Karpas-422 (cell line): Measurements from ENCODE around the gene TNNI3K. TPM values are rescaled to one million over a fixed set of nuclear protein-coding genes. Genes with fewer than 3 reads are reported as not detected.

Source experiments
- DNase-seq: peaks from one replicate; pipeline ENCODE4 v3.0.0-alpha.2; 2015
- H2AFZ ChIP-seq: fragments of 200-600 bp; sonication (generic); 2 replicates; pipeline ENCODE4 v1.6.1; 2014; ENCODE audit warnings: antibody characterized with exemption, low read length, mixed read lengths
- H3K27ac ChIP-seq: fragments of 200-600 bp; sonication (generic); 2 replicates; pipeline ENCODE4 v1.5.1; 2014; ENCODE audit warnings: mild to moderate bottlenecking, low read length, moderate library complexity
- H3K27me3 ChIP-seq: fragments of 200-600 bp; sonication (generic); 2 replicates; pipeline ENCODE4 v1.6.1; 2014; ENCODE audit warnings: low read length, mixed read lengths
- H3K36me3 ChIP-seq: fragments of 200-600 bp; sonication (generic); 2 replicates; pipeline ENCODE4 v1.6.1; 2014; ENCODE audit warnings: low read length, mixed read lengths; ENCODE audit not compliant: insufficient read depth
- H3K4me1 ChIP-seq: fragments of 200-600 bp; sonication (generic); 2 replicates; pipeline ENCODE4 v1.6.1; 2014; ENCODE audit warnings: mild to moderate bottlenecking, low read length, mixed read lengths
- H3K4me2 ChIP-seq: fragments of 200-600 bp; sonication (generic); 2 replicates; pipeline ENCODE4 v1.6.1; 2014; ENCODE audit warnings: low read length, low read depth, mild to moderate bottlenecking; ENCODE audit not compliant: poor library complexity, severe bottlenecking
- H3K4me3 ChIP-seq: fragments of 200-600 bp; sonication (generic); 2 replicates; pipeline ENCODE4 v1.5.1; 2014; ENCODE audit warnings: mild to moderate bottlenecking, antibody characterized with exemption, low read length, mixed read lengths
- H3K79me2 ChIP-seq: fragments of 200-600 bp; sonication (generic); 2 replicates; pipeline ENCODE4 v1.6.1; 2014; ENCODE audit warnings: mild to moderate bottlenecking, low read length, mixed read lengths
- H3K9ac ChIP-seq: fragments of 200-600 bp; sonication (generic); 2 replicates; pipeline ENCODE4 v1.6.0; 2014; ENCODE audit warnings: low read length
- H3K9me2 ChIP-seq: fragments of 200-600 bp; sonication (generic), shearing (Covaris generic); replicated peaks from 2 replicates; pipeline ENCODE4 v1.6.0; 2014; ENCODE audit warnings: mild to moderate bottlenecking, low read length, moderate library complexity; ENCODE audit not compliant: insufficient read depth
- H3K9me3 ChIP-seq: fragments of 300-700, 200-600 bp; sonication (generic); 2 replicates; pipeline ENCODE4 v1.6.1; 2014; ENCODE audit warnings: low read length, mixed read lengths
- H4K20me1 ChIP-seq: fragments of 200-600 bp; sonication (generic); 2 replicates; pipeline ENCODE4 v1.6.1; 2014; ENCODE audit warnings: mild to moderate bottlenecking, antibody characterized with exemption, low read length, low read depth; ENCODE audit not compliant: insufficient read depth
- total RNA-seq: library from RNA; depleted of rRNA; stranded (reverse); fragments of >200 nt; shearing (Covaris generic); gene quantifications from 2 replicates; pipeline ENCODE4 v1.2.3, GENCODE V29; 2014; ENCODE audit warnings: low replicate concordance

The TNNI3K gene
- total RNA-seq, 1 experiment from 2014 or later, result 0.48 TPM

GRCh38 chr1:74402873-74403272 is 167.7 kb downstream of the TNNI3K start:
- H3K4me3 ChIP-seq, result no peak overlapping the region

GRCh38 chr1:74403606-74404005 is 168.4 kb downstream of the TNNI3K start:
- no peaks in the 10 kb centered on the region for H3K9me3 ChIP-seq
- no peak for DNase-seq
- H3K27me3 ChIP-seq, result no peaks in the 10 kb centered on the region
- no peaks in the 10 kb centered on the region for H3K4me1 ChIP-seq
- H3K9ac ChIP-seq, result no peak overlapping the region
- H2AFZ ChIP-seq, result no peak overlapping the region
- no peaks in the 10 kb centered on the region for H3K79me2 ChIP-seq
- no peaks in the 10 kb centered on the region for H3K9me2 ChIP-seq
- no peak overlapping the region for H3K27ac ChIP-seq
- H3K36me3 ChIP-seq, result no peaks in the 10 kb centered on the region
- no peak overlapping the region for H3K4me3 ChIP-seq
- no peaks in the 10 kb centered on the region for H4K20me1 ChIP-seq
- H3K4me2 ChIP-seq, result no peak overlapping the region

More at GRCh38 chr1:74402873-74403272, 167.7 kb downstream of the TNNI3K start:
- Histone ChIP-seq H3K4me1 (no peaks in the 10 kb centered on the region), H3K9me3 (no peaks in the 10 kb centered on the region), H3K27me3 (no peaks in the 10 kb centered on the region), H3K9ac (no peak overlapping the region), H3K36me3 (no peaks in the 10 kb centered on the region), H3K27ac (no peak overlapping the region), H2AFZ (no peak overlapping the region), H3K4me2 (no peak overlapping the region), H3K9me2 (no peaks in the 10 kb centered on the region), H3K79me2 (no peaks in the 10 kb centered on the region), H4K20me1 (no peaks in the 10 kb centered on the region)
- no peak for DNase-seq

GRCh38 chr1:74406759-74407158 is 171.6 kb downstream of the TNNI3K start:
- Histone ChIP-seq H3K79me2 (no peaks in the 10 kb centered on the region), H3K4me1 (no peaks in the 10 kb centered on the region), H3K9me3 (no peaks in the 10 kb centered on the region), H4K20me1 (no peaks in the 10 kb centered on the region), H3K4me3 (no peak overlapping the region), H3K9ac (no peak overlapping the region), H3K27ac (no peak overlapping the region), H2AFZ (no peak overlapping the region), H3K4me2 (no peak overlapping the region), H3K9me2 (no peaks in the 10 kb centered on the region), H3K36me3 (no peaks in the 10 kb centered on the region), H3K27me3 (no peaks in the 10 kb centered on the region)
- no peak for DNase-seq

- no peak overlapping the region for H3K4me2 ChIP-seq
- DNase-seq, result no peak
- H3K4me3 ChIP-seq, result no peak overlapping the region
- H3K4me1 ChIP-seq, result no peaks in the 10 kb centered on the region
- no peaks in the 10 kb centered on the region for H3K9me3 ChIP-seq
- no peaks in the 10 kb centered on the region for H3K9me2 ChIP-seq
- no peaks in the 10 kb centered on the region for H3K36me3 ChIP-seq
- H2AFZ ChIP-seq, result no peak overlapping the region
- H3K27me3 ChIP-seq, result no peaks in the 10 kb centered on the region
- H4K20me1 ChIP-seq, result no peaks in the 10 kb centered on the region
- no peaks in the 10 kb centered on the region for H3K79me2 ChIP-seq
- H3K9ac ChIP-seq, result no peak overlapping the region
- H3K27ac ChIP-seq, result no peak overlapping the region
Measured at GRCh38 chr1:74407902-74408301, 172.7 kb downstream of the TNNI3K start.

GRCh38 chr1:74412244-74412643 is 177.1 kb downstream of the TNNI3K start:
- H3K27me3 ChIP-seq, result no peaks in the 10 kb centered on the region
- H3K9me2 ChIP-seq, result no peaks in the 10 kb centered on the region
- H3K9ac ChIP-seq, result no peak overlapping the region
- H2AFZ ChIP-seq, result no peak overlapping the region
- no peak overlapping the region for H3K4me3 ChIP-seq
- no peaks in the 10 kb centered on the region for H3K9me3 ChIP-seq
- no peaks in the 10 kb centered on the region for H3K79me2 ChIP-seq
- no peaks in the 10 kb centered on the region for H4K20me1 ChIP-seq
- H3K4me2 ChIP-seq, result no peak overlapping the region
- no peaks in the 10 kb centered on the region for H3K4me1 ChIP-seq
- no peak overlapping the region for H3K27ac ChIP-seq
- DNase-seq, result no peak
- H3K36me3 ChIP-seq, result no peaks in the 10 kb centered on the region

GRCh38 chr1:74415935-74416334 is 180.7 kb downstream of the TNNI3K start:
- Histone ChIP-seq H3K9me2 (no peaks in the 10 kb centered on the region), H3K36me3 (no peaks in the 10 kb centered on the region), H3K79me2 (no peaks in the 10 kb centered on the region), H2AFZ (no peak overlapping the region), H3K27ac (no peak overlapping the region), H3K4me2 (no peak overlapping the region), H3K27me3 (no peaks in the 10 kb centered on the region), H3K9ac (no peak overlapping the region), H3K9me3 (no peaks in the 10 kb centered on the region), H3K4me3 (no peak overlapping the region), H3K4me1 (no peaks in the 10 kb centered on the region), H4K20me1 (no peaks in the 10 kb centered on the region)
- DNase-seq, result no peak

GRCh38 chr1:74419611-74420010 is 184.4 kb downstream of the TNNI3K start:
- DNase-seq, result no peak
- no peaks in the 10 kb centered on the region for H3K36me3 ChIP-seq
- H4K20me1 ChIP-seq, result no peaks in the 10 kb centered on the region
- no peak overlapping the region for H2AFZ ChIP-seq
- H3K9me2 ChIP-seq, result no peaks in the 10 kb centered on the region
- no peak overlapping the region for H3K4me2 ChIP-seq
- H3K79me2 ChIP-seq, result no peaks in the 10 kb centered on the region
- no peak overlapping the region for H3K9ac ChIP-seq
- no peaks in the 10 kb centered on the region for H3K9me3 ChIP-seq
- H3K27ac ChIP-seq, result no peak overlapping the region
- H3K27me3 ChIP-seq, result no peaks in the 10 kb centered on the region
- H3K4me3 ChIP-seq, result no peak overlapping the region
- H3K4me1 ChIP-seq, result no peaks in the 10 kb centered on the region

- no peaks in the 10 kb centered on the region for H3K79me2 ChIP-seq
Measured at GRCh38 chr1:74420467-74420866, 185.3 kb downstream of the TNNI3K start.

More at GRCh38 chr1:74420467-74420866, 185.3 kb downstream of the TNNI3K start:
- Histone ChIP-seq H3K27me3 (no peaks in the 10 kb centered on the region), H3K4me3 (no peak overlapping the region), H3K27ac (no peak overlapping the region), H3K9me3 (no peaks in the 10 kb centered on the region), H3K4me2 (no peak overlapping the region), H3K9me2 (no peaks in the 10 kb centered on the region), H4K20me1 (no peaks in the 10 kb centered on the region), H3K36me3 (no peaks in the 10 kb centered on the region), H3K4me1 (no peaks in the 10 kb centered on the region), H2AFZ (no peak overlapping the region), H3K9ac (no peak overlapping the region)
- DNase-seq, result no peak
